SK-N-SH treated with all-trans-retinoic acid at 6 μM for 48 hours (cell line): ENCODE data around the gene IL20RA.
"Not testable (repeated sequence)": the region's sequence is repeated elsewhere in the genome, so short reads cannot be mapped to it uniquely, and the experiment has no call there.

Experiments used
- ATAC-seq: fragments of 200-7000 bp; cut with Tn5 transposase; 3 replicates; pipeline ENCODE4 v1.9.1; 2020; ENCODE audit warnings: mild to moderate bottlenecking, moderate library complexity
- BACH2 ChIP-seq: fragments of 250-450 bp; sonication (Bioruptor Pico); IDR thresholded peaks from 2 replicates; pipeline ENCODE4 v1.9.0; 2021; ENCODE audit warnings: mild to moderate bottlenecking, borderline replicate concordance
- CSDC2 ChIP-seq: fragments of 250-450 bp; sonication (Bioruptor Pico); IDR thresholded peaks from 2 replicates; pipeline ENCODE4 v1.5.0; 2020; ENCODE audit warnings: mild to moderate bottlenecking, moderate library complexity
- GLIS3 ChIP-seq: fragments of 250-450 bp; sonication (Bioruptor Pico); IDR thresholded peaks from 2 replicates; pipeline ENCODE4 v1.5.0; 2020; ENCODE audit warnings: mild to moderate bottlenecking, moderate library complexity
- ISL1 ChIP-seq: fragments of 250-450 bp; sonication (Bioruptor Pico); IDR thresholded peaks from 2 replicates; pipeline ENCODE4 v2.1.2; 2022; ENCODE audit warnings: mild to moderate bottlenecking, moderate library complexity
- OSR1 ChIP-seq: fragments of 250-450 bp; sonication (Bioruptor Pico); IDR thresholded peaks from 2 replicates; pipeline ENCODE4 v1.8.0; 2022; ENCODE audit warnings: moderate library complexity, mild to moderate bottlenecking, inconsistent platforms
- SNAI2 ChIP-seq: fragments of 250-450 bp; sonication (Bioruptor Pico); IDR thresholded peaks from 2 replicates; pipeline ENCODE4 v1.5.0; 2020; ENCODE audit warnings: mild to moderate bottlenecking, moderate library complexity
- TCF4 ChIP-seq: fragments of 250-450 bp; sonication (Bioruptor Pico); IDR thresholded peaks from 2 replicates; pipeline ENCODE4 v1.8.0; 2021; ENCODE audit warnings: mild to moderate bottlenecking, moderate library complexity, borderline replicate concordance
- ZFP3 ChIP-seq: fragments of 250-450 bp; sonication (Bioruptor Pico); IDR thresholded peaks from 2 replicates; pipeline ENCODE4 v1.5.0; 2020; ENCODE audit warnings: mild to moderate bottlenecking, moderate library complexity
- ZNF565 ChIP-seq: fragments of 450-650 bp; formaldehyde crosslinking; conservative IDR thresholded peaks from 2 replicates; pipeline ENCODE4 v1.5.0; 2020; ENCODE audit warnings: low read depth, mild to moderate bottlenecking, moderate library complexity
- ZNF8 ChIP-seq: fragments of 450-650 bp; formaldehyde crosslinking; IDR thresholded peaks from 2 replicates; pipeline ENCODE4 v1.5.0; 2020; ENCODE audit warnings: mild to moderate bottlenecking, moderate library complexity
- TF ChIP-seq, protein P1 (sequence below): fragments of 250-450 bp; sonication (Bioruptor Pico); IDR thresholded peaks from 2 replicates; pipeline ENCODE4 v1.8.0; 2020; ENCODE audit warnings: mild to moderate bottlenecking, moderate library complexity, borderline replicate concordance
- TF ChIP-seq, protein P2 (sequence below): fragments of 250-450 bp; sonication (Bioruptor Pico); IDR thresholded peaks from 2 replicates; pipeline ENCODE4 v1.5.1; 2021; ENCODE audit warnings: mild to moderate bottlenecking, moderate library complexity
- TF ChIP-seq, protein P3 (sequence below): fragments of 250-450 bp; sonication (Bioruptor Pico); IDR thresholded peaks from 2 replicates; pipeline ENCODE4 v1.5.0; 2020; ENCODE audit warnings: mild to moderate bottlenecking, moderate library complexity
- TF ChIP-seq, protein P4 (sequence below): fragments of 250-450 bp; sonication (Bioruptor Pico); IDR thresholded peaks from 2 replicates; pipeline ENCODE4 v1.8.0; 2021; ENCODE audit warnings: low read depth, mild to moderate bottlenecking, moderate library complexity, borderline replicate concordance

Gene IL20RA

DNA sequence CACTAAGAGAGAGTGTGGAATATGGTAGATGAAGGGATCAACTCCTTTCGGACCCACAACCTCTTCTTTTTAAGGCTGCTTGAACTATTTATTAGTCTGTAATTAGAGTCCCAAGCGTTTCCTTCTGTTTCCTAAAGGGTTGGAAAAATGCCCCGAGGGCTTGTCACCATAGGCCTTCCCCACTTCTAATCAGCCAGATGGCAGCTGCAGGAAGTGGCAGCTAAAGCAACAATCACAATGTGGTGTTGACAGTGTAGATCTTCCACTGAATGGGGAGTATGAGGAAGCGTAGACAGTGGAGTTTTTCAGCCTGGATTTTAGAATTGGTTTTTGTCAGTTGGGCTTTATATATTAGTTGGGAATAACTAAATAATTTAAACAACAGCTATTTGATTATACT is 82.1 kb downstream of the IL20RA start:
- ATAC-seq, result no peak
- TF ChIP-seq ZNF8, result 0 out of 2 replicates have a peak, but pooled peaks have one; percentile 41
- TF ChIP-seq, protein P1, sequence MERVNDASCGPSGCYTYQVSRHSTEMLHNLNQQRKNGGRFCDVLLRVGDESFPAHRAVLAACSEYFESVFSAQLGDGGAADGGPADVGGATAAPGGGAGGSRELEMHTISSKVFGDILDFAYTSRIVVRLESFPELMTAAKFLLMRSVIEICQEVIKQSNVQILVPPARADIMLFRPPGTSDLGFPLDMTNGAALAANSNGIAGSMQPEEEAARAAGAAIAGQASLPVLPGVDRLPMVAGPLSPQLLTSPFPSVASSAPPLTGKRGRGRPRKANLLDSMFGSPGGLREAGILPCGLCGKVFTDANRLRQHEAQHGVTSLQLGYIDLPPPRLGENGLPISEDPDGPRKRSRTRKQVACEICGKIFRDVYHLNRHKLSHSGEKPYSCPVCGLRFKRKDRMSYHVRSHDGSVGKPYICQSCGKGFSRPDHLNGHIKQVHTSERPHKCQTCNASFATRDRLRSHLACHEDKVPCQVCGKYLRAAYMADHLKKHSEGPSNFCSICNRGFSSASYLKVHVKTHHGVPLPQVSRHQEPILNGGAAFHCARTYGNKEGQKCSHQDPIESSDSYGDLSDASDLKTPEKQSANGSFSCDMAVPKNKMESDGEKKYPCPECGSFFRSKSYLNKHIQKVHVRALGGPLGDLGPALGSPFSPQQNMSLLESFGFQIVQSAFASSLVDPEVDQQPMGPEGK (CRISPR knock-in tag), result no peak
- TF ChIP-seq, protein P2, sequence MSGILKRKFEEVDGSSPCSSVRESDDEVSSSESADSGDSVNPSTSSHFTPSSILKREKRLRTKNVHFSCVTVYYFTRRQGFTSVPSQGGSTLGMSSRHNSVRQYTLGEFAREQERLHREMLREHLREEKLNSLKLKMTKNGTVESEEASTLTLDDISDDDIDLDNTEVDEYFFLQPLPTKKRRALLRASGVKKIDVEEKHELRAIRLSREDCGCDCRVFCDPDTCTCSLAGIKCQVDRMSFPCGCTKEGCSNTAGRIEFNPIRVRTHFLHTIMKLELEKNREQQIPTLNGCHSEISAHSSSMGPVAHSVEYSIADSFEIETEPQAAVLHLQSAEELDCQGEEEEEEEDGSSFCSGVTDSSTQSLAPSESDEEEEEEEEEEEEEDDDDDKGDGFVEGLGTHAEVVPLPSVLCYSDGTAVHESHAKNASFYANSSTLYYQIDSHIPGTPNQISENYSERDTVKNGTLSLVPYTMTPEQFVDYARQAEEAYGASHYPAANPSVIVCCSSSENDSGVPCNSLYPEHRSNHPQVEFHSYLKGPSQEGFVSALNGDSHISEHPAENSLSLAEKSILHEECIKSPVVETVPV, result no peak
- TF ChIP-seq TCF4 (CRISPR knock-in tag), result peak; percentile 71; the same call in 1 of the 2 replicates
- no peak for TF ChIP-seq BACH2
- no peak for TF ChIP-seq CSDC2 (CRISPR knock-in tag)
- no peak for TF ChIP-seq SNAI2 (CRISPR knock-in tag)

DNA sequence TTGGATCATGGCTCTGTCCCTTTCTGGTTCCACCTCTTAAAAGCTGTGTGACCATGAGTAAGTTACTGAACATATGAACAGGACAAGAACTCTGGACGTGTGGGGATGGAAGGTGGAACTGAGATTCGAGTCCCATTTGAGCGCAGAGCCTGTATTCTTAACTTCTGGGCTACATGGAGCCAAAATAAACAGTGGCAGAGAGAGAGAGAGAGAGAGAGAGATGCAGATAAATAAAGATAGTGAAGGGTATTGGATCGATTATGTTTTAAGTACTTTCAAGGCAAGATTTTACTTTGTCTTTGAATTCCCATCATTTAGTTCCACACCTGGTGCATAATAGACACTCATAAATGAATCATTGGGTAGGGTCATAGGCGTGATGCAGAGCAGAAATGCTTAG is 82.9 kb downstream of the IL20RA start:
- TF ChIP-seq ZNF8, result no peak
- ATAC-seq, result no peak

DNA sequence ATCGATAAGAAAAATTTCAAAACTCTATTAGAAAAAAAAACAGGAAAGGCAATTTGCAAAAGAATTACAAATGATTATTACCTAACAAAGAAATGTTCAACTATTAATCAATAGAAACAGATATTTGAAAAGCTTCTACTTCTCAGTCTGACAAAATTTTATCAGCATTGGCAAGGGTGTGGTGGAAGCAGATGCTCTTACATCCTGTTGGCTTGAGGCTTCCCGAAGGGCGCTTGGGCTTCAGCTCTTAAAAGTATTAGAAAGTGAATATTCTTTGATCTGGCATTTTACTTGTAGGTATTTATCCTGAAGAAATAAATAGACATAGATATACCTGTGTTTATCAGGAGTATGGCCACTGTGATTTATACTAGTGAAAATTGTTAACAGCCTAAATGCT is 84.0 kb downstream of the IL20RA start:
- TF ChIP-seq, protein P3, sequence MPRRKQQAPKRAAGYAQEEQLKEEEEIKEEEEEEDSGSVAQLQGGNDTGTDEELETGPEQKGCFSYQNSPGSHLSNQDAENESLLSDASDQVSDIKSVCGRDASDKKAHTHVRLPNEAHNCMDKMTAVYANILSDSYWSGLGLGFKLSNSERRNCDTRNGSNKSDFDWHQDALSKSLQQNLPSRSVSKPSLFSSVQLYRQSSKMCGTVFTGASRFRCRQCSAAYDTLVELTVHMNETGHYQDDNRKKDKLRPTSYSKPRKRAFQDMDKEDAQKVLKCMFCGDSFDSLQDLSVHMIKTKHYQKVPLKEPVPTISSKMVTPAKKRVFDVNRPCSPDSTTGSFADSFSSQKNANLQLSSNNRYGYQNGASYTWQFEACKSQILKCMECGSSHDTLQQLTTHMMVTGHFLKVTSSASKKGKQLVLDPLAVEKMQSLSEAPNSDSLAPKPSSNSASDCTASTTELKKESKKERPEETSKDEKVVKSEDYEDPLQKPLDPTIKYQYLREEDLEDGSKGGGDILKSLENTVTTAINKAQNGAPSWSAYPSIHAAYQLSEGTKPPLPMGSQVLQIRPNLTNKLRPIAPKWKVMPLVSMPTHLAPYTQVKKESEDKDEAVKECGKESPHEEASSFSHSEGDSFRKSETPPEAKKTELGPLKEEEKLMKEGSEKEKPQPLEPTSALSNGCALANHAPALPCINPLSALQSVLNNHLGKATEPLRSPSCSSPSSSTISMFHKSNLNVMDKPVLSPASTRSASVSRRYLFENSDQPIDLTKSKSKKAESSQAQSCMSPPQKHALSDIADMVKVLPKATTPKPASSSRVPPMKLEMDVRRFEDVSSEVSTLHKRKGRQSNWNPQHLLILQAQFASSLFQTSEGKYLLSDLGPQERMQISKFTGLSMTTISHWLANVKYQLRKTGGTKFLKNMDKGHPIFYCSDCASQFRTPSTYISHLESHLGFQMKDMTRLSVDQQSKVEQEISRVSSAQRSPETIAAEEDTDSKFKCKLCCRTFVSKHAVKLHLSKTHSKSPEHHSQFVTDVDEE (CRISPR knock-in tag), result no peak
- no peak for TF ChIP-seq ISL1 (CRISPR knock-in tag)
- TF ChIP-seq, protein P1 (CRISPR knock-in tag), result no peak
- TF ChIP-seq, all 23 proteins: peak for 0
- ATAC-seq, result no peak

DNA sequence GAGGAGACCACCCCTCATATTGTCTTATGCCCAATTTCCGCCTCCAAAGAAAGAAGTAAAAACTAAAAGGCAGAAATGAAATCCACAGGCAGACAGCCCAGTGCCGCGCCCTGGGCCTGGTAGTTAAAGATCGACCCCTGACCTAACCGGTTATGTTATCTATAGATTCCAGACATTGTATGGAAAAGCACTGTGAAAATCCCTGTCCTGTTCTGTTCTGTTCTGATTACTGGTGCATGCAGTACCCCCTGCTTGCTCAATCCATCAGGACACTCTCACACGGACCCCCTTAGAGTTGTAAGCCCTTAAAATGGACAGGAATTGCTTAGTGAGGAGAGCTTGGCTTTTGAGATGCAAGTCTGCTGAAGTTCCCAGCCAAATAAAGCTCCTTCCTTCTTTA is 84.8 kb downstream of the IL20RA start:
- ATAC-seq, result not testable (repeated sequence)

DNA sequence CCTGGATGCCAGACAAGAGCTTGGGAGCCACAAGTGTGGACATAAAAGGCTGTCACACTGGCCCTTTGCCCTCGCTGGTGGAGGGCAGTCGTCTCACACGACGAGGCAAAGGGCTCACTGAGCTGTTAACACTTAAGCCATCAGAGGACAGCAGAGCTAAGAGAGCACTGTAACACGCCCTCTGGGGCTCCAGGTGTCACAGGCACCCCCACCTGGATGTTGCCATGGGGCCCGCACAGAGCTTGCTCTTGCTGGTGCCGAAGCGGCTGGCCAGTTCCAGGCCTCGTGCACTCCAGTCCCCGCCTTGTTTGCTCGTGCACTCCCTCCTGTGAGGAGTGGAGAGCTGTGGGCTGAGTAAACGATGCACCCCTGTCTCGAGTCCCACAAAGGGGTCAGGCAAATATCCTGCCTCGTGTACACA is 85.3 kb downstream of the IL20RA start:
- ATAC-seq, result no peak
- TF ChIP-seq ZFP3 (CRISPR knock-in tag), result no peak
- TF ChIP-seq, all 23 proteins: peak for 0

DNA sequence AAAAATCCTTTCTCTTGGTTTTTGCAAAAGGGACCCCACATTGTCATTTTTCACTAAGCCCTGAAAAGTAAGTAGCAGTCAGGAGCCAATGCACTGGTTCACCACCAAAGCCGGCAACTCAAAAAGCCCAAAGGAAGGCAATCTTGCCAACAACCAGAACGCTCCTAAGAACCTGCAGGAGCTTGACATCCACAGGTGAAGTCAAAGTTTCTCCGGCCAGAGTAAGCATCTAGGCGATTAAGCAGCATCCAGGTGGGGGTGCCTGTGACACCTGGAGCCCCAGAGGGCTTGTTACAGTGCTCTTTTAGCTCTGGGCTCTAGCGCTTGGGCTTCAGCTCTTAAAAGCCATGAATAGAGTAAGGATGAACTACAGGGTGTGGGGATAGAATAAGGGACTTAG is 86.6 kb downstream of the IL20RA start:
- TF ChIP-seq OSR1 (CRISPR knock-in tag) (no peak), ISL1 (CRISPR knock-in tag) (no peak), GLIS3 (CRISPR knock-in tag) (no peak), ZNF565 (CRISPR knock-in tag) (no peak)
- TF ChIP-seq, protein P4, sequence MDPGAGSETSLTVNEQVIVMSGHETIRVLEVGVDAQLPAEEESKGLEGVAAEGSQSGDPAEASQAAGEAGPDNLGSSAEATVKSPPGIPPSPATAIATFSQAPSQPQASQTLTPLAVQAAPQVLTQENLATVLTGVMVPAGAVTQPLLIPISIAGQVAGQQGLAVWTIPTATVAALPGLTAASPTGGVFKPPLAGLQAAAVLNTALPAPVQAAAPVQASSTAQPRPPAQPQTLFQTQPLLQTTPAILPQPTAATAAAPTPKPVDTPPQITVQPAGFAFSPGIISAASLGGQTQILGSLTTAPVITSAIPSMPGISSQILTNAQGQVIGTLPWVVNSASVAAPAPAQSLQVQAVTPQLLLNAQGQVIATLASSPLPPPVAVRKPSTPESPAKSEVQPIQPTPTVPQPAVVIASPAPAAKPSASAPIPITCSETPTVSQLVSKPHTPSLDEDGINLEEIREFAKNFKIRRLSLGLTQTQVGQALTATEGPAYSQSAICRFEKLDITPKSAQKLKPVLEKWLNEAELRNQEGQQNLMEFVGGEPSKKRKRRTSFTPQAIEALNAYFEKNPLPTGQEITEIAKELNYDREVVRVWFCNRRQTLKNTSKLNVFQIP (CRISPR knock-in tag), result no peak
- TF ChIP-seq, protein P3 (CRISPR knock-in tag), result no peak
- ATAC-seq, result no peak
